HS-5 (cell line): ENCODE data around the gene PDE7B.

Source experiments
- DNase-seq: peaks from one replicate; pipeline ENCODE4 v3.0.0-alpha.2; 2012; ENCODE audit warnings: low read depth

PDE7B gene

GRCh38 chr6:135888818-135889217, 37.3 kb downstream of the PDE7B start:
- DNase-seq: no peak

GRCh38 chr6:135890876-135891275, 39.4 kb downstream of the PDE7B start:
- DNase-seq: no peak

- DNase-seq: no peak
Measured at GRCh38 chr6:135891710-135892109, 40.2 kb downstream of the PDE7B start.

- no peak for DNase-seq
Measured at GRCh38 chr6:135895231-135895911, 43.9 kb downstream of the PDE7B start.

GRCh38 chr6:135897087-135897486, 45.6 kb downstream of the PDE7B start:
- DNase-seq: no peak

- DNase-seq: no peak
Measured at GRCh38 chr6:135901774-135902524, 50.4 kb downstream of the PDE7B start.

- no peak for DNase-seq
Measured at GRCh38 chr6:135902756-135903331, 51.3 kb downstream of the PDE7B start.

GRCh38 chr6:135904666-135905065, 53.2 kb downstream of the PDE7B start:
- peak; percentile 18 for DNase-seq

- no peak for DNase-seq
Measured at GRCh38 chr6:135905604-135906300, 54.3 kb downstream of the PDE7B start.

- peak; percentile 37 for DNase-seq
Measured at GRCh38 chr6:135906542-135906941, 55.0 kb downstream of the PDE7B start.

GRCh38 chr6:135906972-135907465, 55.5 kb downstream of the PDE7B start:
- DNase-seq: no peak

- DNase-seq: peak; percentile 6
Measured at GRCh38 chr6:135909737-135910387, 58.4 kb downstream of the PDE7B start.

GRCh38 chr6:135910790-135911618, 59.5 kb downstream of the PDE7B start:
- no peak for DNase-seq

- DNase-seq: no peak
Measured at GRCh38 chr6:135913785-135914184, 62.3 kb downstream of the PDE7B start.

GRCh38 chr6:135919026-135919425, 67.5 kb downstream of the PDE7B start:
- DNase-seq: no peak

GRCh38 chr6:135920689-135921088, 69.2 kb downstream of the PDE7B start:
- no peak for DNase-seq

- DNase-seq: no peak
Measured at GRCh38 chr6:135921188-135921587, 69.7 kb downstream of the PDE7B start.

- DNase-seq: peak; percentile 98
Measured at GRCh38 chr6:135922174-135922573, 70.7 kb downstream of the PDE7B start.

GRCh38 chr6:135922746-135923145, 71.2 kb downstream of the PDE7B start:
- DNase-seq: no peak

GRCh38 chr6:135932651-135933050, 81.2 kb downstream of the PDE7B start:
- DNase-seq: no peak
